GM21529 (cell line): Measurements from ENCODE around the gene WFDC1.

ENCODE experiments used
- ATAC-seq: cut with Tn5 transposase; IDR thresholded peaks from one replicate; pipeline ENCODE4 v1.9.1; 2021; ENCODE audit not compliant: unreplicated experiment

The WFDC1 gene

DNA sequence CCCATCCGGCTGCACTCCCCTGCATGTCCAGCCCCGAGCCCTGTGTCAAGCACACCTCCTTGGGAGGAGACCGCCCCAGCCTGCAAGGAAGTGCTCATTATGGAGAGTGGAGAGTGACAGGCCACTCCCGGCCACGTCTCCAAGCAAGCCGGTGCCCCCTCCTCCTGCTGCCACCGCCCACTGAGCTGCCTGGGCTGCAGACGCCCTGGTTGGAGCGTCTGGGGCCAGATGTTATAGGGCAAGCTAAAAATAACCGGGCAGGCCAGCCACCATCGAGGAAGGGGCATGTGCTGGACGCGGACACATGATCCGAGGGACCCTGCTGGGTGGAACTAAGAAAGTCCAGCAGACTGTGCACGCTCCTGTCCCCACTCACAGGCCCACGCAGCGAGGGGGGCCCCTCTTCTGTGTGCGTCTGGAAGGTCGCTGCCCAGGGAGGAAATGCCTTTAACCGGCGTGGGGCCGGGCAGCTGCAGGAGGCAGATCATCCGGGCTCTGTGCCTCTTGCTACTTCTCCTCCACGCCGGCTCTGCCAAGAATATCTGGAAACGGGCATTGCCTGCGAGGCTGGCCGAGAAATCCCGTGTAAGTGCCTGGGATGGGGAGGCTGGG lies at the start of gene WFDC1:
Gene WFDC1 (plus strand): TSS at position 348 of the 612 bp plus-strand sequence. CDS start 94 bp downstream, at position 442.
- ATAC-seq = no peak

DNA sequence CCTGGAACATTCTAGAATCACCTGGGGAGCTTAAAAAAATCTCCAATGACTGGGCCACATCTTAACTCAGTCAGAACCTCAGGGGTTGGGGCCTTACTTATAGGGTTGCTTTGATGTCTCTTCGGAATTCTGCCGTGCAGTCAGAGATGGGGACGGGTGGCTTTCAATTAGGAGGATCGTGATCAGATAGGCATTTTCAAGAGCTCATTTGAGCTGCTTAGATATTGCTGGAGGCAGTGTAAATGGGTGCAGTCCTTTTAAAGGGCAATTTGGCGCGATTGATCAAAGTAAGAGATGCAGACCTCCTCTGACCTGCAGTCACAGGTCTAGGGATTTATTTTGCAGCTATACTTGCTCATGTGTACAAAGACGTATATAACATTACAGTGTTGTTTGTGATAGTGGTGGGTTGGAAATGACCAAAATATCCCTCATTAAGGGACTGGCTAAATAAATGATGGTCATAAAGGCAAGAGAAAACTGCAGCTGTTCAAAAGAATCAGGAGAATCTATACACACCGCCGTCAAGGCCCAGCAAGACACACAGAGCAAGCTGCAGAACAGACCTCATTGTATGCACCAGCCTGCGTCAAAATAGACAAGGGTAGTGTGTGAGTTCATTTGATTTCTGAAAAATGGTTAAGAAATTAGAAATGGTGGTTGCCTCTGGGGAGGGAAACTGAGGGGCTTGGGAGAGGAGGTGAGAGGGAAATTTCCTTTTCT lies 48.6 kb upstream of the WFDC1 start:
- no peak for ATAC-seq

GRCh38 chr16:84246679-84247077 lies 48.0 kb upstream of the WFDC1 start:
- ATAC-seq = no peak

- ATAC-seq = no peak
These were observed 47.3 kb upstream of the WFDC1 start for GRCh38 chr16:84247331-84247730.

GRCh38 chr16:84247844-84248243 lies 46.8 kb upstream of the WFDC1 start:
- ATAC-seq = no peak

DNA sequence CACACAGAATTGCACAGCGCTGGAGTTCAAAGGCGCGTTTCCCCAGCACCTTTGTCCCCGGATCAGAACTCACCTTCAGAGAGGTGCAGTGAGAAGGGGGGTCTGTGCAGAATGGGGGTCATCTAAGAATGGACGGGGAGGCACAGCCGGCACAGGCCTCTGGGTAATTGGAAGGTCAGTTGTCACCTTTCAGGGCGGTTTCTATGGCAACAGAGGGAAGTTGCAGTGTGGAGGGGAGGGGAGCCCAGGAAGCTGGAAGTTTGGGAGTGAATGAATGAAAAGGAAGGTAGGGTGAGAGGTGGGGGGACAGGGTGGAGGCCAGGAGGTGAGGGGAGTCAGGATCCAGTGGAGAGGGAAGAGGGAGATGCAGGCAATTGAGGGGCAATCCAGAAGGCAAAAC lies 42.5 kb upstream of the WFDC1 start:
- ATAC-seq = no peak

DNA sequence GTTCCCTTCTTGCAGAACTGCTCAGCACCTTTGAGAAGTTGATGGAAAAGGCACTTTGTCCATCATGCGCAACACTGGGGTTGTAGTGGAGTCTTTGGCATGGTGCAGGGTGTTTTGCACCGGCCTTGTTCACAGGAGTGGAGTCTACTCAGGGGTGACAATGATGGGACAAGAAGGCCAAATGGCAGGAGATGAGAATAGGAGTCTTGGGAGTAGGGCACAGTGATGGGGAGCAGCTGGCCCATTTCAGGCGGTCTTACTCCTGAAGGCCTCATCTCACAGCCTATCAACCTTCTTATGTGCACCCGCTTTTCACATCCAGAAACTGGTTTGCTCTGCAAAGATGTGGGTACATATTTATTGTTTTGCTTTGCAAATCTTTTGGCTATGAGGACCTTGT lies 41.5 kb upstream of the WFDC1 start:
- no peak for ATAC-seq

DNA sequence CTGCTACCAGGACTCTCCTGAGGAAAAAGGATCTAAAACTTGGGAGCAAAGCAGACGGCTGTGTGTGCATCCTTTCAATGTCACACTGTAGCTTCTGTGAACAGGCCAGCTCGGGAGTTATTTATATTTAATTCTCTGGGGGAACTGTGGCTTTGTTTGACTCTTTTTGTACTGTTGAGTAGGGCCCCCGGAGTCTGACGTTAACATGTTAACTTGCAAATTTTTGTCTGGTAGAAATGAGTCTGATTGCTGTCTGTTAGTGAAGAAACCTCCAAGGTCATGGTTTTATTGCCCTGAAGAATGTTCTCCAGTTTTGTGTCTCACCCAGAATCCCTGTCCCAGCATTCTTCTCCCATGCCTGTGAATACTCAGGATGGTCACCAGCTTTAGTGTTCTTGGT lies 40.6 kb upstream of the WFDC1 start:
- no peak for ATAC-seq

DNA sequence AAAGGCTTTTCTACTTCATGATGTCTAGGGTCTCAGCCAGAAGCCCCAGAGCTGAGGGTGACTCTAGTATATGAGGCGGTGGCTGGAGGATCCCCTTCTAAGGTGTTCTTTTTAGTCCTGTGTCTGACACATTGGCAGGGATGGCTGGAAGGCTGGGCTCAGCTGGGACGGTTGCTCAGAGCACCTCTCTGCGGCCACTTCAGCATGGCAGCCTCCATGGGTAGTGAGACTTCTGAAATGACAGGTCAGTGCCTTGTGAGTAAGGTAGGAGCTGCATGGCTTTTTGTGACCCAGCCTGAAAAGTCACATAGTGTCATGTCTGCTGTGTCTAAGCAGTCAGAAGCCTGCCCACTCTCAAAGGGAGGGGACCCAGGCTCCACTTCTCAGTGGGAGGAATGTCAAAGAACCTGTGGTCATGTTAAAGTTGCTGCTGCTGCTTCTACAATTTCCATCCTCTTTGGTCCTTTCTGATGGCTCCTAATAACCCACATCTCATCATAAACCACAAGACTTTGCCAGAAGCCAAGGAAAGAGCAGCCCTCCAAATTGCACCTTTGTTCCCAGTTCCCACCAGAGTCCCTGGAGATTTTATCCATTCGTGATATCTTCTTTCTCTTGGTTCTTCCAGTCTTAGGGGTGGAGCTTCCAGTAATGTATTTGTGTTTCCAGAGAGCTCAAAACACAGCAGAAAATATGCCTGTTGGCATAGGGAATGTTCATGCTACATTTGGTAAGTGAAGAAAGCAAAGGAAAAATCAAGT lies 39.4 kb upstream of the WFDC1 start:
- ATAC-seq = no peak

DNA sequence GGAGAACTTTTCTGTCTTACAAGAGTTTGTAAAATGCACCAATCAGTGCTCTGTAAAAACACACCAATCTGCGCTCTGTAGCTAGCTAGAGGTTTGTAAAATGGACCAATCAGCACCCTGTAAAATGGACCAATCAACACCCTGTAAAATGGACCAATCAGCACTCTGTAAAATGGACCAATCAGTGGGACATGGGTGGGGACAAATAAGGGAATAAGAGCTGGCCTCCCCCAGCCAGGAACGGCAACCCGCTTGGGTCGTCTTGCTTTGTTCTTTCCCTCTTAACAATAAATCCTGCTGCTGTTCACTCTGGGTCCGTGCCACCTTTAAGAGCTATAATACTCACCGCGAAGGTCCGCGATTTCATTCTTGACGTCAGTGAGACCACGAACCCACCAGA lies 36.4 kb upstream of the WFDC1 start:
- ATAC-seq = no peak

- no peak for ATAC-seq
These were observed 35.0 kb upstream of the WFDC1 start for GRCh38 chr16:84259691-84260090.

GRCh38 chr16:84260766-84261554 lies 33.7 kb upstream of the WFDC1 start:
- ATAC-seq = no peak

- ATAC-seq = no peak
These were observed 32.6 kb upstream of the WFDC1 start for GRCh38 chr16:84262031-84262430.

- ATAC-seq = no peak
These were observed 31.7 kb upstream of the WFDC1 start for GRCh38 chr16:84262939-84263338.

DNA sequence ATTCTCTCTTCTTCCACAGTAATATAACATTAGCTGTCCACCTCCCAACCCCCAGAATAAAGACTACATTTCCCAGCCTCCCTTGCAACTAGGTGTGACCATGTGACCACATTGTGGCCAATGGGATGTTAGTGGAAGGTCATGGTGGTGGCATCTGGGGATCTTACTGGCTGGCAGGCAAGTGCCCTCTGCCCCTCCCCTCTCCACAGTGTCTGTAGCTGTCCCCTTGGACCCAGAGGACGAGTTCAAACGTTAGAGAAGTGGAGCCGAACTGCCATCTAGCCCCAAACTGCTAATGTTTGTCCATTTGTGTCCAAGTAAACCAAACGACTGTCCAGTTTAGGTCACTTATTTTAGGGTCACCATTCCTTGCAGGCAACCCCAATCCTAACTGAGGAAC lies 28.2 kb upstream of the WFDC1 start:
- ATAC-seq = peak; percentile 71

DNA sequence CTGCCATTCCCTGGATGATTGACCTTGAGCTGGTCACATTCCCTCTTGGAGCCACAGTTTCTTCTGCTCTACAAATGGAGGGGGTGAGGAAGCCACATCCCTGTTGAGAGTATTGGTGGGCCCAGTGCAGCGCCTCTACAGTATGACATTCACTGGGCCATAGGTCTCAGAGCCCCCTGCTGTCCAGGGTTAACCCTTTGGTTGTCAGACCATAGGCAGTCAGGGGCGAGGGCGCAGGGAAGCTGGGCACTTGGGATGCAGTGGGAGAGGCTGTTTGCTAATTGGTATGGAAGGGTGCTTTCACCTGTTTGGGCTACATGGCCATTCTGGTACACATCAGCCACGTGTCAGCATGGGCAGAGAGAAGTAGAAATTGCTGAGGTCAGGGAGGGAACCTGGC lies 27.3 kb upstream of the WFDC1 start:
- no peak for ATAC-seq

DNA sequence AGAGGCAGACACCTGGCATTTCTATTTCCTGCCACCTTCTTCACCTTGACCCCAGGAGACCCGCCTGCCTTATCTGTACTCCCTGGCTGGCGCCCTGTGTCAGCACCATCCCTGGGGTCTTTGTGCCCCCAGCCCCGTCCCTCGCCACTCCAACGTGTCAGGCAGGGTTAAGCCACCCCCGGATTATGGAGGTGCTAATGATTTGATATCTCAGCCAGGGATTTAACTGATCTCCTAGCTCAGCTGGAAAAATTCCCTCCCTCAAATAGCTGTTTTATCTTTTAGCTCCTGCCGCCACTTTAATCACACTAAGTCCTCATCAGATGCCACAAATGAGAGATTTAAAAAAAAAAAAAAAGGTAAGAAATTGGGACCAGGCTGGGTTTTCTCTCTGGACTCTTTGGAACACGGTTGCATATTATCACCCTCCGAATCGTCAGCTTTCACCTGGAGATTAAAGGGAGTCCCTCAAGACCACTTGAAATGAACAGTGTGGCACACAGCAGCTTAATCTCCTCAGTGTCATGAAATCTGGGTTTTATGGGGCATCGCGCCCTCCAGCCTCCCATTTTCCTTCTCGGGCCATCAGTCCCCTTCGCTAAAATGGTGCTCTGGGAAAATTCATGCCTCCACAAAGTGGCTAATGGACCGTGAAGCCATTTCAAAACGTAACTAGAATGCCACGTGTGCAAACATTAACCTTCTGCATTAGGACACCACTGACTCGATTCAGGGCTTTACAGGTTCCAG lies 26.2 kb upstream of the WFDC1 start:
- no peak for ATAC-seq

DNA sequence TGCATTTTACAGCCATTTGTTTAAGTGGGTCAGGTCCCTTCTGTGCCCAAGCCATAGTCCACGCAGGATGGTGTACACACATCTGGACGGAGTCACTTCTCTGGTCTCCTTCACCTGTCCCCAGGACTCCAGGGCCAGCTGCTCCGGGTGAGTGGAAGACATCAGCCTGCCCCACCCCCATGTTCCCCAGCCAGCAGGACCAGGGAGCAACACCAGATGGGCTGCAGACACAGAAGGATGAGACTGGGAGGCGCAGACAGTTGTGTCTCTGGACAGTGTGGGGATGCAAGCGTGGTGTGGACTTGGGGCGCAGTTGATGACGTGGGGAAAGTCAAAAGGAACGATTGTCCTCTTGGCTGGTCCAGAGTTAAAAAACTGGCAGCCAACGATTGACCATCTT lies 24.6 kb upstream of the WFDC1 start:
- ATAC-seq = no peak

DNA sequence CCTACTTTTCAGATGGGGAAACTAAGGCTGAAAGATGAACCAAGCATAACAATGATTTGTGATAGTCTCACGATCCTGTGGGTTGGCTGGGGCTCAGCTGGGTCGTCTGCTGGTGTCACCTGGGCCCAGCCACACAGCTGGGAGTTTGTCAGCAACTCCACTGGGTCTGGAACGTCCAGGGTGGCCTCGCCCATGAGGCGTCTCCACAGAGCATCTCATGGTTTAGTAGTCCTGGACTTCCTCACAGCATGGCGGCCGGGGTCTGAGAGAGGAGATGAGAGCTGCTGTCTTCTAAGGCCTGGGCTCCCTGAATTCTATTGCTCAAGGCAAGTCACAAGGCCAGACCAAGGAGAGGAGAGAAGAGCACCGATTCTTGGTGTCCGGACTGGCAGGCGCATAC lies 24.1 kb upstream of the WFDC1 start:
- no peak for ATAC-seq

GRCh38 chr16:84271037-84271436 lies 23.6 kb upstream of the WFDC1 start:
- ATAC-seq = no peak

- ATAC-seq = no peak
These were observed 22.8 kb upstream of the WFDC1 start for GRCh38 chr16:84271866-84272265.
